Activated CD8-positive, alpha-beta memory T cell treated with anti-CD3 and anti-CD28 coated beads, Interleukin-2, amount 50 U/mL, for 24 hours (primary cell): ENCODE data around the gene CHCHD3.

ENCODE experiments used
- DNase-seq: peaks from one replicate; pipeline ENCODE4 v3.0.0-alpha.2; 2020; ENCODE audit errors: extremely low read depth

The CHCHD3 gene

DNA sequence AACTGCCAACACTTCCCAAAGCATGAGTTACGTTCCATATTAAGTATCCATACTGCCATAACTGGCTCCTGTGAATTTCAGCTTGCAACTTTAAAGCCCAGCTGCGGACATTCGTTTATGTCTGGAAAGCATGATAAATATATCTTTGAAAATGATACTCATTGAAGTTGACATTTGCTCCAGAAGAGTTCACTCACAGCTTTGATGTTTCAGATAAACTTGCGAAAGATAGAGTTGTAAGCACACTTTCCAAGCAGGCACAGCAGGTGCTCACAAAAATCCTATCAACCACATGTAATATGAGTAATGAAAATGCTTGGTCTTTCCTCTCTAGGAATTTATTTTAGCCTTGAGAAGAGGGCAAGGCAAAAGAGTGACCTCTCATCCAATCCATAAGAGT is 4.5 kb downstream of the CHCHD3 start:
- no peak for DNase-seq

DNA sequence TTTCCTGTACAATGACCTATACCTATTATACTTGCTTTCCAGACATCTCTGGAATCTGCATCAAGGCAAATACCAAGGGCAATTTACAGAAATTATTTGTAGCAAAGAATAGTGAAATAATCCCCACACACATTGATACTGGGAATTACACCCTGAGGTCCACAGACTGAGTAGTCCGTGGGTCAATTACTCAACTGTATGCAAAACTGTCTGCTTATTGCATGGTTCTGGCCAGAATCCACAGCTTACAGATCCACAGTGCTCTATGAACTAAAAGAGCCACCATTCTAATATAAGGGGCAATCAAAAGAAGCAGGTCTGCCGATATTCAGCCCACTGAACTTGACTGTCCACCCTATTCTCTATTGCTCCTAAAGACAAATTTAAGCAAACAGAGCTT is 5.7 kb downstream of the CHCHD3 start:
- no peak for DNase-seq

DNA sequence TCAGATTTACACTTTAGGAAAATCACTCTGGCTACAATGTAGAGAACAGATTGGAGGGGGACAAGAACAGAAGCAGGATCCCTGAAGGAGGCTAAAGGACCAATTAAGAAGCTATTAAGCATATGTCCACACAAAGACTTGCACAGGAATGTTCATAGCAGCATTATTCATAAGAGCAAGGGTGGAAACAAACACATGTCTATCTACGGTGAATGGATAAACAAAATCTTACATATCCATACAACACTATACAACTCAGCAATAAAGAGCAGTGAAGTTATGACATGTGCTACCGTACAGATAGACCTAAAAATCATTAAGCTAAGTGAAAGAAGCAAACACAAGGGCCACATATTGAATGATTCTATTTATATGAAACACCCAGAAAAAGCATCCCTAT is 10.4 kb downstream of the CHCHD3 start:
- DNase-seq = no peak

DNA sequence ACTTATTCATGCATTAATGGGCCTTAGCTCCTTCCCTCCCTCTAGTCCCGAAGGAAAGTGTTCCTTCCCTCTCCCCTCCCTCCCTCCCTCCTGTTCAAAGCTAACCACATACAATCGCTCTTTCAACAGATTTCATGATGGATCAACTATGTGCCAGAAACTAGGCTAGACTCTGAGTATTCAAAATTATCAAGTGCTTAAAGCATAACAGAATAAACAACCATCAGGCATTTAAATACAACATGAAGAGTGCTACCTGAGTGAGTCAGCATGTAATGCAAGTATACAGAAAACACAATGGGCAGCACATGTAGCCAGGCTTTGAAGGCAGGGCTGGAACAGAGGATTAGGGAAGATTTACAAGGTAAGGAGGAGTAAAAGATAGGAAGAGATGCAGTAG is 11.3 kb downstream of the CHCHD3 start:
- no peak for DNase-seq

DNA sequence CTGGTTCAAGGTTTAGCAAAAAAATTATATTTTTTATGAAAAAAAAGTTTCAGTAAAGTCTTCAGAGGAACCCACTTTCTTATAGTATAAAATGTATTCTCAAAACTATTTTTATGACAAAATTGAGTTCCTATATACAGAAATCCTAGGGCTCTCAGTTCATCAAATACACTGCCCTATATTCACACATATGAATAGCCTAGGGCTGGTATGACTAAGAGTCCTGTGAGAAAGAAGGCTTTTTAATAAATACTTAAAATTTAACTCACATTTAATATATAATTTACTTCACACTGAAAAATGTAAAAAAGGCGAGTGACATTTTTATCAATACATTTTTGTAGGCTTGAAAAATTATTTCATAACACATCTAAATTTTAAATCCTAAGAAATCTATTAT is 16.6 kb downstream of the CHCHD3 start:
- no peak for DNase-seq

DNA sequence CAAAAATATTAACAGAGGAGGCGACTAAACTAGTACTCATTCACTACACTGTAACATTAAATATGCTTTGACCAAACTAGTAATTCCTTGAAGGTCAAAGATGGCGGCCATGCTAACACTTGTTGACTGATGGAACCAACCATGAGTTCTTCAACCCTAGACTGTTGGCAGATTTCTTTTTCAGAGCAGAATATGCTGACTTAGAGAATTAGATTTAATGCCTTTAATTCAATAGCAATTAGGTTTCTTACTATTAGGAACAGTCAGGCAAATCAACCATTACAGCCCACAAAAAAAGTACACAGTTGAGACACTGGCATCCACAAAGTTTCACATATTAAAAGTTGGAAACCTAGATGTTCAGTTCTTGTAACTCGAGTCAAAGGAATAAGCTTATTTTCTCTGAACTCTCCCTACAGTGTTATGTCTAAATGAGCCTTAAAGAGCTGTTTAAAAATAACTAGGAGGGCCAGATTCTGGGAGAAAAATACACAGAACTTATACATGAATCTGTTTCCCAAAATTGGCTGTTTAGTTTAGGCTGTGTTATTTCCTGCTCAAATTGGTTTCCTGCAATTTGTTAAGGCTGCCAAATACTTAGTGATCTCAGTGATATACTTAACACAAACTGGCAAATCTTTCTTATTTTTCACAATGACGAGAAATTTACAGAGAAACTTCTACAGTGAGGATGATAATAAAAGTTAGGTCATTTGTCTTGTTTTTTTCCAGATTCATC is 17.6 kb downstream of the CHCHD3 start:
- no peak for DNase-seq

DNA sequence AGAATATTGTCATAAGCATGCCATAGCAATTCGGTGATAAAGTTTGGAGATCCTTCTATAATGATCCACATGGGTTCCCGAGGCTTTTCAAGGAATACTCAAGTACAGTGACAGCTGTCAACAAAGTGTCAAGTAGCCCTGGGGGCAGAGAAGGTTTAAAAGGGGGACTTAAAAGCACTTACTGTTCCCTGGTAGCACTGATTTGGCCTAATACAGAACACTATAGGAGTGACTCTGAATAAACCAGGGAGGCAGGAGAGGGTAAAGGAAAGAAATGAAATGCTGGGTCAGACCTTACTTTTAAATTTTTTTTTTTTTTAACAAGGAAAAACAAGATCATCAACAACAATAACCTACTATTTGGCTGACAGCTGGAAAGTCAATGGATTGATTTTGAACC is 20.1 kb downstream of the CHCHD3 start:
- no peak for DNase-seq

DNA sequence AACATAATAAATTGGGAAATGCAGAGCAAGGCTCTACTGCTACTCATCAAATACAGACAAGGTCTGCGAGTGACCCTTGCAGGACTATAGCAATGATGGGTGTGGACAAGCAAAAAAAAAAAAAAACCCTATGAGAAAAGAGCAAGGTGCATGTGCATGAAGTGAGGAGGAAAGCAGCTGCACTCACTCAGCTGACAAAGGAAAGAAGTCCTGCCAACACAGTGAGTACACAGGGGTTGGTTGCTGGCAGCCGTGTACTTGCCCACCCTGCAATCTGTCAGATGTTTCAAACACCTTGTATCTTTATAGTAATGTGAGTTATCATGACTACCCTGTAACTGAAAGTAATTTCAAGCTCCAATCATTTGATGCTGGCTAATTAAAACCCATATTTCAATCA is 20.5 kb downstream of the CHCHD3 start:
- no peak for DNase-seq

DNA sequence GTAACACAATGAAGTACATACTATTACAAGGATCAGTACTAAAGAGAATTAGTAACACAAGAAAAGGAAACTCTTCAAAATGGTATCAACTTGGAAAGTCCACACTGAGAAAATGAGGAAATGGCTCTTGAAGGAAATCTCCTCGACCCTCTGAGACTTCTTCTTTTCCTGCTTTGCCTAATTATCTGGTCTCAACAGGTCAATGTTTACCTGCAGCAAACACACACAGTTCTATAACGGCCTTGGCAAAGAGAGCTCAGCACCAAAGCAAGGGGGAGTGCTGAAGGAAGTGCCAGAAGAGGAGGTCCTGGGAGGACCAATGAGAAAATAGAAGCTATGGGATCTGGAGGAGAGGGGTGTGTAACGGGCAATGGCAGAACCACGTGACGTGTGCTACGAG is 21.9 kb downstream of the CHCHD3 start:
- no peak for DNase-seq

DNA sequence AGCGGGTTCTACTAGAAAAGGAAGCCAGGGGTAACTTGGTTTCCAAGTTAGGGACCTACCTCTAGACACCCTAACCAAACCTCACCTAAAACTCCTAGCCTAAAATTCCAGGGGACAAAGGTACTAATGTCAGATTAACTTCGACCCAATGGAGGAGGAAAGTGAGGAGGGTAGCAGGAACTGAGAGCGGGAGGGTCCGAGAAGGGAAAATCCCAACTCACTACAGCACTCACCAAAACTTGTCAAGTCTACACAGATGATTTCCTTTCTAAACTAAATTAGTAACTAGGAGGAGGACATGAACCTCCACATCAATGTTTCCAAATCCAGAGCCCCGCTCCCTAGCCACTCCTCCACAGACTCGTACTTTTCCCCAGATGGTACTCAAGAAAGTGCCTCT is 22.6 kb downstream of the CHCHD3 start:
- no peak for DNase-seq

DNA sequence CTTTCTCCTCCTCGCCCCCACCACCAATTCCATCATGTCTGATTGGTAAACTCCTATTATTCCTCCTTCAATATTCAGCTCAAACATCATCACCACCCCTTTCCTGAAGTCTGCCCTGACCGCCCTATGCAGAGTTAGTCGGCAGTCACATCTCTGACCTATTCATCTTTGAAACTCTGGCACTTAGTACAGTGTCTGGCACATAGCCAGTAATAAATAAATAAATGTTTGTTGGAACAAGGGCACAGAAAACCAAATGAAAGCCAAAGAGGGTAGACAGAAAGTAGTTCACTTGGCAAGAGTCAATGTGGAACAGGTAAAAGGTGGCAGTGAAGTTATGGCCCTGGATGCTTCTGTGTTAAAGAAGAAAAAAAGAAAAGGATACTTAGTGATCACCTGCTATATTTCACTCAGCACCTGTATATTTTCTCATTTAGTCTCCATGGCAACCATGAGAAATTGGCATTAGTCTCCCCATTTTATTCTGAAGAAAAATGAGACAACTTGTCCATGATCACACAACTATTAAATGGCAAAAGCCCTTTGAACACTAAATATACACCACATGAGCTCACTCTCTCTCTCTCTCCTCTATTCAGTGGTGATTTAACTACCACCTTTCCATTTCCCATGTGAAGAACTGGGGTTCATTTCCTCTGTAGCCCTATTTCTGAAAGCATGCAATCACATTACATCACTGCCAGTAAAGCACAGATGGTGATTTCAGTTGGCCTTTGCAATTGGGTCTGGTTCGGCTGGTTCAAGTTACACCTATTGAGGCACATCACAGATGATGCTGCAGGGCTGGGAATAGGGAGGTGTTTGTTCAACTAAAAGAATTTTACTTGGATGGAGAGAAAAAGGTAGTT is 25.3 kb downstream of the CHCHD3 start:
- no peak for DNase-seq

DNA sequence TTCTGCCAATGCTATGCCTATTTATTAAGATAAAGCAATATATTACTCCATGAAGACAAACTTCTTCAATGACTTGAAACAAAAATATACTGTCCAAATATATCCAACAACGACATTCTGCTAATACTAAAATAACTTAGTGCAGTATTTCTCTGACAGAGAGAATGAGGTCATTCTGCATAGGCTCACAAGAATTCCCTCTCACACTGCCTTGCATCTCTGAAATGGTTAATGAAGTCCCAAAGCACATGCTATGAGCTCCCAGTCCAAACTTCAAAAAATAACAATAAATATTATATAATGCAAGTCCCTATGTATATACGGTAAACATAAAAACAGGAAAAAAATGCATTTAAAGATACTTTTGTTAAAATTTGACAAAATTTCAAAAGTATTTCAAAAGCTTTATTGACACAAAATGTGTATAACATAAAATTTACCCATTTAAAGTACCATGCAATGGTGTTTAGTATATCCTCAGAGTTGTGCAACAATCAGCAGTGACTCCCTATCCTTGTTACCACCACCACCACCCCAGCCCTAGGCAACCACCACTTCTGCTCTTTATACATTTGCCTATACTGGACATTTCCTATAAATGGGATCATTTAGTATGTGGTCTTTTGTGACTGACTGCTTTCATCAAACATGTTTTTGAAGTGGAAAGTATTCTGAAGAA is 27.6 kb downstream of the CHCHD3 start:
- no peak for DNase-seq

DNA sequence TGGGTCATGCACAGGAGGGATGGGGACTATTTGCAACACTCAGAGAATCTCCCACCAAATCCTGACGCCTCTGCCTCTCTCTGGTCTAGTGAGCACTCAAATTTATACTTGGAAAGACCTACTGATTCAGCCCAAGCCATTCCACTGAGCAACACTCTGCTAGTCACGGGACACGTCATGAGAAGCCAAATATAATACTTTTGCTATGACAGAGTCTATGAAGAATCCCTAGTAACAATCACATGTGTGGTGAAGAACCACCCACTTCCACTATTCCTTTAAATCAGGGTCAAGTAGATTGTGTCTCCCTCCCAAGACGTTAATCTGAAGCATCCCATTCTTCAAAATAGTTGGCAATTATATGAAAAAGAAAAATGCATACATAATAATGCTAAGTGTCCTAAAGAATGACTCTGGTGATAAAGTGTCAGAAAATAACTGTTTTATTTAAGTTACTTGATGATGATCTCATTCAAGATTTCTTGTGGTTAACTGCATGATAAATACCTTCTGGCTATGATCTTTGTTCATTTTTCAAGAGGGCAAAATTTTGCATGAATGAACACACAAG is 28.5 kb downstream of the CHCHD3 start:
- DNase-seq = no peak

DNA sequence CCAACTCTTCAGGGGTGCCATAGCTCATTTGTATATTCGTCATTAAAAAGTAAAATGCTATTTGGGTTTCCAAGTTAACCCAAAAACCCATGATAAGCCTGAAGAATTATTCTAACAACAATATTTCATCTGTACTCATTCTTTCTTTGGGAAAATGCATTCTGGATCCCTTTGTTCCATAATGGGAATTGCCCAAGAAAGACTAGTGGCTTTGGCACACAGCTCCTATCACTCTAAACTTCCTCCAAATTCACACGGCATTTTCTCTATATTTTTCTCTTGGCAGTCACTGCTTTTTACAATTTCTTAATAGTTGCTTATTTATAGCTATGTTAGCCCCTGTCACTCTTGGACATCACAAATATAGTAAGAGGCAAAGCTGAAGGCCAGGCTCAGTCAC is 29.1 kb downstream of the CHCHD3 start:
- no peak for DNase-seq

DNA sequence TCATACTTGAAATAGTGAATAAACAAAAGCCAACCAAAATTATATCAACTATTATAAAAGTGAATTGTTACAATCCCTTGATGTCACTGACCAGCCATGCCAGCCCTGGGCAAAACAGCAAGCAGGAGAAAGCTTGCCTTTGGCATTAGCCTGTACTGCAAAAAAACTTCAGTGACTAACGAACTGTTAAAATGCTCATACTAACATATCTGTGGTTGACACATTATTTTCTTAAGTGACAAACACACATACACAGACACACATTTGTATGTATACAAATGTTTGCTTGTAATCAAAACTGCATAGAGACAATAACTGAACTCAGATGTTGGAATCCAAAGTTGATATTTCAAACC is 29.5 kb downstream of the CHCHD3 start:
- DNase-seq = no peak

DNA sequence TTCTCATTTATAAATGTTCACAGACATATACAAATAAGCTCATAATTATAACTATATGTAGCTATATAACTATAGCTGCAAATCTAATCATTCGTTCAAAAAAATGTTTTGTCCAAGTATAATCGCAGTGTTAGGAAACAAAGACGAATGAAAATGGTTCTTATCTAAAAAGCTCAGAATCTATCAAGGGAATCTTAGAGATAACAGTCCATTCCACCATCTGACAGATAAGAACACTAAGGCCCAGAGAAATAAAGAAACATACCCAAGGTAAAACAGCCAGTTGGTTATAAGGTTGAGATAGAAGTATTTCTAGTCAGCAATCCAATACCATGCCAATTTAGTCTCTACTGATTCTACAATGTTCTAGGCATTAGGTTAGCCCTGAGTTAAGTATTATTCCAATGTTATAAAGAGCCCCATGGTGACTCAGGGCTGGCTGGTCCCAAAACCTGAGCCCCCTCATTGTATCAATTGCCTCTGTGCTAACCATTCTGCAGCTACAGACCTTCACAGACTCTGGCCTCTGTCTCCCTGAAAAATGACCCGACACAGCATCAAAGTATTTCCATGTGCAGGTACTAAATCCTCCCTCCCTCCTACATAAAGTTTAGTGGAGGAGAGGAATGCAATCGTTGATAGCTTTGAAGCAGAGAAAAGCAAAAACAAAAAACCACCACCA is 30.0 kb downstream of the CHCHD3 start:
- no peak for DNase-seq

DNA sequence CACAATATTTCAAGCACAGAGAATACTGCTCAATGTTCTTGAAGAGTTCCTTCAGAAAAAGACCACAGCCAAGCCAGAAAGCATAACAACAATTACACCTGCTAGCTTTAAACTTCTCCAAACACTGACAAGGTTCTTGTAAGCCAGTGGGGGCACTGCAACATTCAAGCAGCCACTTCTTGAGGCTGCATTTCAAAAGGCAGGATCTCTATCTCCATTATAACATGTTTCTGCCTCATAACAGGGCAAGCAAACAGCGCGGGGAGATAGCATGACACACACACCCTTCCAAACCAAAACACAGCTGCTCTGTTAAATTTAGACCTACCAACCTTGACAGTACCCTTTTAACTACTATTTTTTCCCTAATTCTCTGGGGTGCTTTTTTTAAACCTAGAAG is 30.8 kb downstream of the CHCHD3 start:
- no peak for DNase-seq

DNA sequence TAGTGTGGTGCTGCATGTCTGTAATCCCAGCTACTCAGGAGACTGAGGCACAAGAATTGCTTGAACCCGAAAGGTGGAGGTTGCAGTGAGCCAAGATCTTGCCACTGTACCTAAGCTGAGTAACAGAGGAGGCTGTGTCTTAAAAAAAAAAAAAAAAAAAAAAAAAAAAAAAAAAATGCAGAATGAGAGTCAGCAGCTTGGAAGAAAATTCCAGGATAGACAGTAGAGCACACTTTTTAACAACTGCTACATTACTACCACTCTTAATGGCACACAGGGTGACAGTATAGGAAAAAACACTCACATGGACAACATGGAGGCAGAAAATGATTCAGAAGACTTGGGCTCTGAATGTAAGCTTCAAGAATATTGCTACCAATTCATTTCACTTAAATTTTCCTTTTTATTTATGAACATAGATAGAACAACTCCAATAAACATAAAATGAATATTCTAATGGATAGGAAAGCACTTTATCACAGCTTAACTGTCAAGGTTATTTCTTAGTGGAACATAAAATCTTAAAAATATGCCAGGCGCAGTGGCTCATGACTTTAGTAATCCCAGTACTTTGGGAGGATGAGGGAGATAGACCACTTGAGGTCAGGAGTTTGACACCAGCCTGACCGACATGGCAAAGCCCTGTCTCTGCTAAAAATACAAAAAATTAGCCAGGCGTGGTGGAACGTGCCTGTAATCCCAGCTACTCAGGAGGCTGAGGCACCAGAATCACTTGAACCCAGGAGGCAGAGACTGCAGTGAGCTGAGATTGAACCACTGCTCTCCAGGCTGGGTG is 31.5 kb downstream of the CHCHD3 start:
- DNase-seq = no peak

DNA sequence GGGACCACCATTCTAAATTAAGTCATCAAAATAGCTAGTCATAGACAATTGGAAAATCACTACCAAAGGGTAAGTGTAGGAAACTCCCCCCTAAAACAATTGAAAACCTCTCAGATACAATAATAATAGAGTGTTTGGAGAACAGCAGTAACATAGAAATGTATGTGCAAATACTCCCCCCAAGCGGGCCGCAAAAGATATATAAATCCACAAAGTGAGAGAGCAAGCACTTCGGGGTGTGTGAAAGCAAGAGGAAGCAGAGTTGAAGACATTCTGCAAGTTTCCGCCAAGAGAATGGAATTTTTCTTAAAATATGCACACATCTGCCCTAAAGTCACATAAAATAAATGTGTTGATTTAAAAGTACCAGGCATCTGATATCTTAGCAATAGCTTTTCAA is 33.3 kb downstream of the CHCHD3 start:
- no peak for DNase-seq

DNA sequence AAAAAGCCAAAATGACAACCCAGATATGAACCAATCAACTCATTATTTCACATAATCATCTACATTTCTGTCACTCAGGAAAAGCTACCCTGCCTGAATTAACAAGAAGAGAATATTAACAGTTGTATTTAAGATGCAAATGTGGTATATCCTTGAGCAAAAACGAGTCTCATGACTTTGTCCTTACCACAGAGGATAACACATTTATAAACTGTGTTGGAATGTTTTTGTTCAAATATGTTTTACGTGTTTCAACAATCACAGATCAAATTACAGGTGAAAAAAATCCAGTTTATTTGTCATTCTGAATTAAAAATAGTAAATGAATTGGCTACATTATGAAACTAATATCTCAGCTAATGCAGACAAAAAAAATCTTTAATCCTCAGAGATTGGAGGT is 34.6 kb downstream of the CHCHD3 start:
- no peak for DNase-seq
